Spleen (tissue), 11 donors: ENCODE results near the gene SOD2. TPM values are rescaled to one million over a fixed set of nuclear protein-coding genes. Genes with fewer than 3 reads are reported as not detected.

Experiments used
- DNase-seq: peaks from one replicate; pipeline ENCODE4 v3.0.0-alpha.2; 2020
- H3K27ac ChIP-seq, 8 donors: fragments of 200-600 bp; sonication (generic) in 7 of 8; 1 replicate in 4 of 8; 2 replicates in 4 of 8; pipeline versions ENCODE4 v1.5.0 to v1.8.0; 2016 to 2021; ENCODE audit warnings: inconsistent platforms in 4 of 8, mild to moderate bottlenecking in 4 of 8, moderate library complexity in 1 of 8
- H3K27me3 ChIP-seq, 7 donors: fragments of 200-600 bp; sonication (generic) in 6 of 7; replicated peaks in 1 of 7; 1 replicate in 4 of 7; 2 replicates in 3 of 7; pipeline versions ENCODE4 v1.5.0 to v1.8.0; 2016 to 2021; ENCODE audit warnings: inconsistent platforms in 3 of 7, mild to moderate bottlenecking in 1 of 7
- H3K36me3 ChIP-seq, 6 donors: fragments of 200-600 bp; sonication (generic) in 5 of 6; 1 replicate in 4 of 6; 2 replicates in 2 of 6; pipeline versions ENCODE4 v1.5.0 to v1.8.0; 2016 to 2021; ENCODE audit warnings: inconsistent platforms in 2 of 6
- H3K4me1 ChIP-seq, 6 donors: fragments of 200-600 bp; sonication (generic) in 5 of 6; 1 replicate in 3 of 6; 2 replicates in 3 of 6; pipeline versions ENCODE4 v1.5.0 to v1.8.0; 2016 to 2021; ENCODE audit warnings: inconsistent platforms in 3 of 6
- H3K4me3 ChIP-seq, 8 donors: fragments of 200-600 bp; sonication (generic) in 7 of 8; 1 replicate in 4 of 8; 2 replicates in 4 of 8; pipeline versions ENCODE4 v1.5.0 to v1.8.0; 2016 to 2021; ENCODE audit warnings: inconsistent platforms in 4 of 8, mild to moderate bottlenecking in 4 of 8, moderate library complexity in 2 of 8
- H3K9me3 ChIP-seq, 8 donors: fragments of 200-600 bp; sonication (generic) in 7 of 8; 1 replicate in 4 of 8; 2 replicates in 4 of 8; pipeline versions ENCODE4 v1.5.0 to v1.8.0; 2016 to 2021; ENCODE audit warnings: inconsistent platforms in 4 of 8
- CTCF ChIP-seq, 11 experiments: fragments of 200-600 bp in 7 of 11; fragments of 450-650 bp in 4 of 11; sonication (generic) in 4 of 11; IDR thresholded peaks in 8 of 11; conservative IDR thresholded peaks in 3 of 11; 1 replicate in 7 of 11; 2 replicates in 4 of 11; pipeline versions ENCODE4 v1.4.0 to v1.8.0; 2016 to 2021; ENCODE audit warnings: antibody characterized with exemption in 11 of 11, inconsistent platforms in 4 of 11, mild to moderate bottlenecking in 1 of 11
- POLR2A ChIP-seq, 3 donors: fragments of 450-650 bp; IDR thresholded peaks; one replicate each; pipeline ENCODE4 v1.5.1; 2017; ENCODE audit warnings: antibody characterized with exemption in 3 of 3, mild to moderate bottlenecking in 1 of 3
- POLR2AphosphoS5 ChIP-seq, 3 donors: sonication (generic); formaldehyde crosslinking; IDR thresholded peaks; one replicate each; pipeline ENCODE4 v1.5.1; 2017; ENCODE audit warnings: antibody characterized with exemption in 3 of 3
- WGBS, 5 donors: extraction: QIAGEN DNeasy Blood & Tissue Kit in 3 of 5; methylation state at CpG; one replicate each; pipeline versions ENCODE4 v1.1.5 to v1.1.7; 2013 to 2018; 5-methylcytosine and 5-hydroxymethylcytosine counted together
- intact Hi-C: fragments of 100-400 bp; cut with DNase I; formaldehyde crosslinking; loops from one replicate; pipeline ENCODE4 v1.15.0; 2023; ENCODE audit warnings: low total_unique reads
- polyA plus RNA-seq, 3 donors: library from polyadenylated mRNA; stranded (reverse); fragments of 200-250 nt; gene quantifications; one replicate each; pipeline ENCODE4 v1.2.1, GENCODE V29; 2013
- total RNA-seq, 7 donors: library from RNA; depleted of rRNA in 3 of 7; stranded (reverse); fragments of >200 nt in 3 of 7; fragmentation: NEBNext Ultra II Directional in 4 of 7; extraction: Animal tissue kit (Norgen Biotek cat#: 25700) in 4 of 7; gene quantifications; one replicate each; pipeline versions ENCODE4 v1.1.0 to v1.2.1, GENCODE V29; 2016 to 2021
- donor health status: healthy with polysubstance abuse.
- donor health status: DM: no; HTN: no; CAD: no; lungs with moderate emphysema.
- donor health status: DM: no; HTN: no; CAD: no.
- donor health status: Bipolar disorder and iron deficiency.
- donor health status: healthy.
- donor health status: DM: no; HTN: no; CAD: no.
- donor health status: DM: yes; HTN: yes; CAD: no.

SOD2 gene
- total and polyA plus RNA-seq, 10 donors, result 60.3 to 463 (median 249) TPM

GRCh38 chr6:159728531-159728964 is 35.5 kb upstream of the SOD2 start:
- TF ChIP-seq POLR2AphosphoS5 (IDR thresholded peaks at IDR 0.05) (no peak), POLR2A (IDR thresholded peaks at IDR 0.05) (no peak), CTCF (IDR thresholded peaks at IDR 0.05 in 8 of 11, conservative IDR thresholded peaks at IDR 0.05 in 3 of 11) (no peak)
- 1 to 3% (median 2%) methylated on average over 9 of the region's 9 CpGs for WGBS, 5 donors
- no peaks in the 10 kb centered on the region for H3K27me3 ChIP-seq
- H3K36me3 ChIP-seq, result peaks cover 0 to 15% (median 0%) of the 10 kb centered on the region in 6 donors
- H3K9me3 ChIP-seq, result no peaks in the 10 kb centered on the region
- peaks cover 38 to 82% (median 68%) of the 10 kb centered on the region in 6 donors for H3K4me1 ChIP-seq
- DNase-seq, result no peak
- intact Hi-C loops, result loop anchor here (5.0 kb wide), 2 partner anchors 34 to 36 kb away; partner anchors contain the start of genes ACAT2 and SOD2
- peak overlapping the region; percentile 60 to 94 (median 76) for H3K4me3 ChIP-seq
- peak overlapping the region; percentile 93 to 100 (median 100) for H3K27ac ChIP-seq

- TF ChIP-seq POLR2AphosphoS5 (IDR thresholded peaks at IDR 0.05) (peak in 1 of 3 donors; percentile 68), POLR2A (IDR thresholded peaks at IDR 0.05) (no peak), CTCF (IDR thresholded peaks at IDR 0.05 in 8 of 11, conservative IDR thresholded peaks at IDR 0.05 in 3 of 11) (peak in 1 of 11 experiments; percentile 8)
- Histone ChIP-seq H3K4me3 (peak overlapping the region; percentile 60 to 94 (median 76)), H3K27ac (peak overlapping the region; percentile 93 to 100 (median 100)), H3K9me3 (peaks cover 0 to 2% (median 0%) of the 10 kb centered on the region in 8 donors), H3K36me3 (peaks cover 0 to 10% (median 0%) of the 10 kb centered on the region in 6 donors), H3K4me1 (peaks cover 38 to 82% (median 61%) of the 10 kb centered on the region in 6 donors), H3K27me3 (no peaks in the 10 kb centered on the region)
- no peak for DNase-seq
- 0 to 2% (median 0%) methylated on average over 23 to 44 of the region's 44 CpGs for WGBS, 5 donors
- intact Hi-C loops, result loop anchor here (5.0 kb wide), 2 partner anchors 34 to 36 kb away; partner anchors contain the start of genes ACAT2 and SOD2
These were observed 34.8 kb upstream of the SOD2 start for GRCh38 chr6:159727717-159728445.

- Histone ChIP-seq H3K4me3 (peak within 1 kb of the TSS; percentile 60 to 94 (median 76)), H3K36me3 (peaks cover 0 to 10% (median 0%) of the 10 kb centered on the region in 6 donors), H3K27me3 (no peaks in the 10 kb centered on the region), H3K4me1 (peaks cover 33 to 78% (median 54%) of the 10 kb centered on the region in 6 donors), H3K9me3 (peaks cover 0 to 7% (median 0%) of the 10 kb centered on the region in 8 donors), H3K27ac (peak within 1 kb of the TSS; percentile 93 to 100 (median 100))
- TF ChIP-seq POLR2A (IDR thresholded peaks at IDR 0.05) (peak; percentile 74 to 79 (median 74)), CTCF (IDR thresholded peaks at IDR 0.05 in 8 of 11, conservative IDR thresholded peaks at IDR 0.05 in 3 of 11) (peak in 5 of 11 experiments; percentile 5 to 30 (median 19)), POLR2AphosphoS5 (IDR thresholded peaks at IDR 0.05) (peak; percentile 94 to 97 (median 95))
- 0 to 1% (median 0%) methylated on average over 19 to 93 of the region's 93 CpGs for WGBS, 5 donors
- intact Hi-C loops, result loop anchor here (5.0 kb wide), 2 partner anchors 35 kb away; partner anchors contain the start of genes ACAT2 and SOD2
- peak; percentile 100 for DNase-seq
These were observed 34.1 kb upstream of the SOD2 start, which contains the start of gene WTAP for GRCh38 chr6:159726918-159727716. Gene WTAP (plus strand): TSS chr6:159727506. CDS start chr6:159736266, 8,760 bp downstream.
